ENCODE results near the gene SSTR5. TPM values are rescaled to one million over a fixed set of nuclear protein-coding genes. Genes with fewer than 3 reads are reported as not detected.

Gene SSTR5
- total RNA-seq, 1 experiment from 2014 or later = not detected

DNA sequence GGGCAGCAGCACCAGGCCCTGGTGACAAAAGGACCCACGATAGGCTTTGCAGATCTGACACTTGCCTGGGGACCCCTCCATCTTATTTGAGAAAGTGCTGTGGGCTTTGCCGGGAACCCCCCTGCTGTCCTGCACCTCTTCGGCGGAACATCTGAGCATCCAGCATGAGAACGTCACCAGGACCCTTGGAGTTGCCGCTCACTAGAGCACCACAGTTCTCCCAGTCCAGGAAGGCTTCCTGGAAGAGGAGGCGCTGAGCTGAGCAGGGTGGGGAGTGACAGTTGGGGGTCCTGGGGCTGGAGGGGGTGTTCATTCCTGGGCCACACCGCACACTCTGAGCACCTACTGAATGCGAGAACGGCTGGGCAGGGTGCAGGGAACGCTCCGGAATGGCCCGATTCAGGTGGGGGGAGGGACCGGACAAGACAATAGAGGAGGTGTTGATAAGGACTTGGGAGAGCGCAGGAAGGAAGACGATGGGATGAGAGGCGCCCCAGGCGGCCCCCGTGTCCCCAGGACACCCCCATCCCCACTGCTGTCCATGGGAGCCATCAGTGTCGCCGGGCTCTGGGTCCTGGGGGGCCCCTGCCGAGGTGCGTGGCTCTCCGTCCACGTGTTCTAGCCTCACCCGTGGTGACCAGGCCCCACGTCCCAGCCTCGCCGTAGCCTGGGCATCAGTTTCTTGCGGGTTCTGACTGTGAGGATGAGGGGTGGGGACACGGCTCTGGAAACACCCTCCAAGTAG is 55.6 kb downstream of the SSTR5 start:
- in situ Hi-C loops (cut with HindIII; ENCODE audit: low sequenced_read_pairs) = no loop called here
- DNase-seq (ENCODE audit: low spot score) = no peak

DNA sequence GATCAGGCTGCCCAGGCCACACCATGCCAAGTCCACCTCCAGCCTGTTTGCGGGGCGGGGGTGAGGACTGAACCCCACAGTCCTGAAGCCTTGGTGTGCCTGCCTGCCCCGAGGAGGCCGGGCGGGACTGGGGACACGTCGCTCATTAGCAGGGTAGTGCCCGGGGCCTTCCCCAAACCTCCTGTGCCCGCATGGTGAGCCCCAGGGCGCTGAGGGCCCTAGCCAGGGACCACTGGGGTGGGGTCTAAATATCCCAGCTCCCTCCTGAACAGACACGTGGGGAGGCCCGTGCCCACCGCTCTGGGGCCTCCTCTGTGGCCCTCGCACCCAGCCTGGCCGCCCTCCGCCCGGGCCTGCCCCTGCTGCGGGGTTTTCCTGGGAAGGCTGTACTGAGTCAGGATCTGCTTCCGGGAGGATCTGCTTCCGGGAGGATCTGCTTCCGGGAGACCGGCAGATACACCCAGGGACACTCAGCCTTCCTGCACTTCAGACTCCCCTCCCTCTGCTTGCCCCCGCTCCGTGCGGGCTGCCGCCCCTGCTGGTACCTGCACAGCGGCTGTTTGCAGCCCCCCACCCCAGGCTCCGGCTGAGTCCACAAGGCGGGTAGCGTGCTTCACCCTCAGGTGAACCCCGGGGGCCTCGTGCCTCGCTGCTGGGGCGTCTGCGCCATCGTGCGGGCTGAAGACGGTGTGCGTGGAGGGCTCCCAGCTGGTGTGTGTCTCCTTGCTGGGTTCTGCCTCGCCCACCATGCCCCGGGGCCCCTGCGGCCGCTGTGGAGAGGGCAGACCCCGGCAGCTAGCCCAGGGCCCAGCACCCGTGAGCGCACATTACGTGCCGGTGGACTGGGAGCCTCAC is 56.8 kb downstream of the SSTR5 start:
- in situ Hi-C loops (cut with HindIII; ENCODE audit: low sequenced_read_pairs) = no loop called here

DNA sequence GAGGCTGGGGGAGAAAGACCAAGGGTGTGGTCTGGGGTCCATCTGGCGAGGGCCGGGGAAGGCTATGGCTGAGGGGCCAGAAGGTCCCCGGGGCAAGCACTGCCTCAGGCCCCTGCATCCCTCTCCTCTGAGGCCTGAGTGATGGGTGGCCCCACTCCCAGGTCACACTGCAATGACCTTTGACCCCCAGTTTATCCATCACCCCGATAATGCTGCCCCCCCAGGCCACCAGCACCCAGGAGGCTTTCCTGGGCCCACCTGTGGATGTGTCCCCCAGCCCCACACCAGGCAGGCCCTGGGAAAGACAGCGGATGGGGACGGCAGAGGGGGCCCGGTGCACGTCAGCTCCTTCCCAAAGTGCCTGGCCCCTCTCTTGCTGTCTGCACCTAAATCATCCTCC is 57.8 kb downstream of the SSTR5 start:
- DNase-seq (ENCODE audit: low spot score) = no peak
- in situ Hi-C loops (cut with HindIII; ENCODE audit: low sequenced_read_pairs) = no loop called here

More for the DNA sequence above, 56.8 kb downstream of the SSTR5 start:
- DNase-seq (ENCODE audit: low spot score) = no peak

Other genes with a start within 250 kb of the SSTR5 start
- 25.9 and 34.1 TPM in 2 replicates for gene LMF1, start 101.8 kb upstream of the SSTR5 start, total RNA-seq (2014; rRNA removed; shearing (Covaris generic))
- 72.7 and 82.6 TPM in 2 replicates for gene SOX8, start 91.0 kb upstream of the SSTR5 start, total RNA-seq (2014; rRNA removed; shearing (Covaris generic))
- 1.5 and 2.6 TPM in 2 replicates for gene C1QTNF8, start 23.5 kb downstream of the SSTR5 start, total RNA-seq (2014; rRNA removed; shearing (Covaris generic))
- 14.8 and 21.8 TPM in 2 replicates for gene CACNA1H, start 80.4 kb downstream of the SSTR5 start, total RNA-seq (2014; rRNA removed; shearing (Covaris generic))
- gene TPSG1, start 152.5 kb downstream of the SSTR5 start, total RNA-seq (2014; rRNA removed; shearing (Covaris generic)) = not detected in 2 replicates
- gene TPSB2, start 157.4 kb downstream of the SSTR5 start, total RNA-seq (2014; rRNA removed; shearing (Covaris generic)) = not detected in 2 replicates
- not detected in 2 replicates for gene TPSAB1, start 168.0 kb downstream of the SSTR5 start, total RNA-seq (2014; rRNA removed; shearing (Covaris generic))
- gene TPSD1, start 183.3 kb downstream of the SSTR5 start, total RNA-seq (2014; rRNA removed; shearing (Covaris generic)) = not detected in 2 replicates
- 120 and 144 TPM in 2 replicates for gene UBE2I, start 236.9 kb downstream of the SSTR5 start, total RNA-seq (2014; rRNA removed; shearing (Covaris generic))

Data from G401 (cell line).